KBM-7 (cell line): ENCODE results near the gene VWA1.
"Not testable (repeated sequence)": the region's sequence is repeated elsewhere in the genome, so short reads cannot be mapped to it uniquely, and the experiment has no call there.

Source experiments
- DNase-seq: peaks from one replicate; pipeline ENCODE4 v3.0.0-alpha.2; 2015
- in situ Hi-C: fragments of 300-500 bp; cut with MboI; formaldehyde crosslinking; loops from 2 replicates; pipeline ENCODE4 v1.14.3; 2020; ENCODE audit warnings: low sequenced_read_pairs, low pct_unique_long_range_greater_than_20kb, mixed read lengths

VWA1 gene

GRCh38 chr1:1432951-1433803 lies 2.3 kb upstream of the VWA1 start:
- peak; percentile 45 for DNase-seq
- in situ Hi-C loops = no loop called here

DNA sequence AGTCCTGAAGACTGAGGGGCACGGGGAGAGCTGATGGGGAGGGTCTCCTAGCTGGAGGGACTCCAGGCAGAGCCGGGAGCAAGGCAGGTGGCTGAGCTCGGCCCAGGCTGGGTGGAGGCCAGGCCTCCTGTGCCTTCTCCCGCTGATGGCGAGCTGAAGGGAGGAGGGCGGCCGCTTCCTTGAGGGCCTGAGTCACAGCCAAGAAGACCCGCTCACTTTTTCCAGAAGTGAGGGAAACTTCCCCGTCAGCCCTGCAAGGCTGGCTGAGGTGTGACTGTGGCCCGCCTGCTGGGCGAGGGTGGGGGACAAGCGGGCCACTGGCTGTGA lies 1.7 kb upstream of the VWA1 start:
- DNase-seq = peak; percentile 39
- in situ Hi-C loops = no loop called here

- DNase-seq = peak; percentile 79
- in situ Hi-C loops = no loop called here
These were observed 1.2 kb upstream of the VWA1 start for GRCh38 chr1:1434131-1434823.

GRCh38 chr1:1434824-1435105 lies 725 bp upstream of the VWA1 start:
- peak; percentile 14 for DNase-seq
- in situ Hi-C loops = no loop called here

GRCh38 chr1:1435911-1436629 lies 580 bp downstream of the VWA1 start:
- DNase-seq = no peak
- in situ Hi-C loops = no loop called here

DNA sequence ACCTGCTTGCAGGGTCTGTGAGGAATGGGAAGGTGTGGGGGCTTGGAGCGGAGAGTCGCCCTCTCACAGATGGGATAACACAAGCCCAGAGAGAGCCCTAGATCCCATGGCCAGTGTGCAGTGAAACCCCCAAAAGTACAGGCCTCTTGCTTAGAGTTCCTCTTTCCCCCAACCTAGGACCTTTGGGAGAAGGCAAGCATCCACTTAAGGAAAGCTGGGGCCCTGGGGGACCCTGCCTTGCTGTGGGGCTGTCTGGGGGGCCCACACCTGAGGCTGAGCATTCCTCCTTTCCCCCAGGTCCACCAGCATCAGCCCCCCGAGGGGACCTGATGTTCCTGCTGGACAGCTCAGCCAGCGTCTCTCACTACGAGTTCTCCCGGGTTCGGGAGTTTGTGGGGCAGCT lies 1.1 kb downstream of the VWA1 start:
- in situ Hi-C loops = no loop called here
- peak; percentile 20 for DNase-seq

DNA sequence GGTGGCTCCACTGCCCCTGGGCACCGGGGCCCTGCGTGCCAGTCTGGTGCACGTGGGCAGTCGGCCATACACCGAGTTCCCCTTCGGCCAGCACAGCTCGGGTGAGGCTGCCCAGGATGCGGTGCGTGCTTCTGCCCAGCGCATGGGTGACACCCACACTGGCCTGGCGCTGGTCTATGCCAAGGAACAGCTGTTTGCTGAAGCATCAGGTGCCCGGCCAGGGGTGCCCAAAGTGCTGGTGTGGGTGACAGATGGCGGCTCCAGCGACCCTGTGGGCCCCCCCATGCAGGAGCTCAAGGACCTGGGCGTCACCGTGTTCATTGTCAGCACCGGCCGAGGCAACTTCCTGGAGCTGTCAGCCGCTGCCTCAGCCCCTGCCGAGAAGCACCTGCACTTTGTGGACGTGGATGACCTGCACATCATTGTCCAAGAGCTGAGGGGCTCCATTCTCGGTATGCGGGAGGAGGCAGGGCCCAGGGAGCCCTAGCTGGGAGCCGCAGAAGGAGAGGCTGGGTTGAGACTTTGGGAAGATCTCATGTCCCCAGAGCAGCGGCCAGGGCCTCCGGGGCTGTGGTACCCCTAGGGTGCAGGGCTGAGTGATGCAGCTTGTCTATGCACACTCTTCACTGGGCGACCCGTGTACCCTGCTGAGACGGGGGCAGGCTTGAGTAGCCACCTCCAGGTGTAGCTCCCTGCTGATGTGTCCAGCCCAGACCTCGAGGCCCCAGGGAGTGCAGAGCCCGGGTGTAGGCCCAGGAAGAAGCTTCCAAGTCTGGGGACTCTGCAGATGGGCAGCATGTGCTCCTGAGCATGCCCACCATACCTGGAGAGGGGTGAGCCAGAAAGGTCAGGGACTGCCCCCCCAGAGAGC lies 1.8 kb downstream of the VWA1 start:
- no peak for DNase-seq
- in situ Hi-C loops = no loop called here

DNA sequence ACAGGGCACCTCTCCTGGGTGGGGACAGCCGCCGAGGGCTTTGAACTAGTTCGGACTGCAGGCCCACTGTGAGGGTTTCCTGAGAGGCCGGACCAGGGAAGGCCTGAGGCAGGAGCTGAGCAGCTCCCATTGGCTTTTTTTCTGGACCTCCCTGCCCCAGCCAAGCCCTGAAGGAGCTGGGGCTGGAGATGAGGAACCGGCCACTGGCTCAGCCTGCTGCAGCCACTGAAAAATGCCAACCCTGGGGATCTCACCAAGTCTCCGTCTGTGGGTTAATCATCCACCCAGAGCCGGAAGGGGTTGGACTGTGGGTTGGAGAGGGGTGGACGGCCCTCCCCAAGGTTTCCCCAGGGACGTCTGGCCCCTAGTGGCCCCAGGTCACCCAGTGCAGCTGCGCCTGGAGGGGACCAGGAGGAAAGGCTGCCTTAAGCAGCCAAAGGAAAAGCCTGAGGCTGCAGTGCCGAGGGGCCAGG lies 2.5 kb downstream of the VWA1 start:
- no peak for DNase-seq
- in situ Hi-C loops = no loop called here

GRCh38 chr1:1438531-1439381 lies 3.3 kb downstream of the VWA1 start:
- no peak for DNase-seq

DNA sequence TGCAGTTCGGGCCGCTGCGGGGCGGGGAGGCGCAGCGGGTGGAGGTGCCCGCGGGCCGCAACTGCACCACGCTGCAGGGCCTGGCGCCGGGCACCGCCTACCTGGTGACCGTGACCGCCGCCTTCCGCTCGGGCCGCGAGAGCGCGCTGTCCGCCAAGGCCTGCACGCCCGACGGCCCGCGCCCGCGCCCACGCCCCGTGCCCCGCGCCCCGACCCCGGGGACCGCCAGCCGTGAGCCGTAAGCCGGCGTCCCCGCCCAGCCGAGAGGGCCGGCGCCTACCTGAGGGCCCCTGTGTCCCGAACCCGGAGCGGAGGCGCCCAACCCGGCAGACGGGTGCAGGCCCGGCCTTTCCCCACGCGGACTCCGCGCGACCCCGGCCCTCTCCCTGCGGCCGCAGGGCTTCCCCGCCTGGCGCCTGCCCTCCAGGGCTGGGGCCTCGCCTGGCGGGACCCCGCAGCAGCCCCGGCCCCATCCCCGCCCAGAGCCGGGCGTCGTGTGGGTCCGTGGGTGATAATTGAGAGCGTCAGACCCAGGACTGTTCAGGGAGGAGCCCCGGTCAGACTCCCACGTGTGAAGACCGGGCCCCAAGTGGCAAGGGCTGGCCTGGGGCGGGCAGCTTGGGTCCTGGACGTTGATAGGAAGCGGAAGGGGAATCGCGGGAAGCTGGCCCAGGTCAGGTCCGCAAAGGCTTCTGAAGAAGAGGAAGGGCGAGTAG lies 4.2 kb downstream of the VWA1 start:
- in situ Hi-C loops = no loop called here
- no peak for DNase-seq

More at GRCh38 chr1:1438531-1439381, 3.3 kb downstream of the VWA1 start:
- in situ Hi-C loops = no loop called here

DNA sequence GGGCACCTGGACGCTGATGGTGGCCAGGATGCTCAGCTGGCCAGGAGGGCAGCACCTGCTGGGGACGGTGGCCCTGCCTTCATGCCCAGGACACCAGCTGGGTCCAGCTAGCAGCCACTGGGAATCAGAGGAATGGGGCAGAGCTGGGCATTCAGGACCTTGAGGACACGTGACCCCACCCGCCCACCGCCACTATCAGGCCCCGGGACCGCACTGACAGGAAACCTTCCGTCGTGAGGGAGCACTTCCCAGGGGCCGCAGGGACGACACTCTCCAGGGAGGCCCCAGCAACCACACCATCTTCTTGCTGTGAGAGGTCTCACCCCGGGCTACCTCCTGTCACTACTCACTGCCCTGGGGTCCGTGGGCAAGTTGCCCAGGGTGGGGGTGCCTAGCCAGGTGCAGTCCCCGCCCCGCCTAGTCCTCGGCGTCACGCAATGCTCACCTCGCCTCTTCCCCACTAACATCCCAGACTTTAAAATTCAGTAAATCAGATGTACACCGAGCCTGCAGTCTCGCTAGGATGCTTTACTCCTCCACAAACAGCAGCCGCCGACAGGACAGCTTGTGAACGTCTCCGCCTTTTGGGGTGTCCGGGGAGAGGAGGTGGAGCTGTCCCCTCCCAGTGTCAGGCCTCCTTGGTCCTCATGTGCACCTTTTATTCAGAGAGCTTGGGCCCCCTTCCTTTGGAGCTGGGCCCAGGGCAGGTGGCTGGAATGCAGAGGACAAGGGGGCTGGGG lies 4.9 kb downstream of the VWA1 start:
- in situ Hi-C loops = no loop called here
- DNase-seq = no peak

- in situ Hi-C loops = no loop called here
- peak; percentile 61 for DNase-seq
These were observed 5.8 kb downstream of the VWA1 start for GRCh38 chr1:1441002-1441888.

DNA sequence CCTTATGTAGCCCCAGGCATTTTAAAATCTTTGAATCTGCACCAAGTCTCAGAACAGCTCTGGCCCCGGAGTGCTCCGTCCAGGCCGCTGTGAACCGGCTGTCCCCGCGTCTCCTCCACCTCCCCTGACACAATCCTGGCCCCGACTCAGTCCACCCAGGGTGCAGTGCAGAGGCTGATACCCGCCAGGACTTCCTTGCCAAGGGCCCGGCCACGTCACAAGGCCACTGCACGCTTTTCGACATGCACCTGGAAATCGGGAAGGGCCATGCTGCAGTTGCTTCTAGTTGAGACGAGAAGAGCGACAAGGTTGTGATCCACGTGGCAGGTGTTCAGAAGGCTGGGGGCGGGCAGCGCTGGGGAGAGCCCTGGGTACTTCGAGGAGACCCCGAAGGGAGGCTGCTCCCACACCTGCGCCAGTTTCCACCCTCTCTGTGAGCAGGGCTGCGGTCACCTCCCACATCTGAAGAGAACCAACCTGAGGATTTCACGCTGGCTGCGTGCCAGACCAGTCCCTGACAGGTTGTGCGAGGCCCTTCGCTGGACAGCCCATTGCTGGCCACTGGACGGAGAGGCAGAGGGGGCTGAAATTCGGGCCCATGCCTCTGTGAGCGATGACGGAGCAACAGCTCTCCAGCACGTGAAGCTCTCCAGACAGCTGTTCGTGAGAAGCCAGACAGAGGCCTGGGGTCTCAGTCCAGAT lies 6.7 kb downstream of the VWA1 start:
- no peak for DNase-seq
- in situ Hi-C loops = no loop called here

DNA sequence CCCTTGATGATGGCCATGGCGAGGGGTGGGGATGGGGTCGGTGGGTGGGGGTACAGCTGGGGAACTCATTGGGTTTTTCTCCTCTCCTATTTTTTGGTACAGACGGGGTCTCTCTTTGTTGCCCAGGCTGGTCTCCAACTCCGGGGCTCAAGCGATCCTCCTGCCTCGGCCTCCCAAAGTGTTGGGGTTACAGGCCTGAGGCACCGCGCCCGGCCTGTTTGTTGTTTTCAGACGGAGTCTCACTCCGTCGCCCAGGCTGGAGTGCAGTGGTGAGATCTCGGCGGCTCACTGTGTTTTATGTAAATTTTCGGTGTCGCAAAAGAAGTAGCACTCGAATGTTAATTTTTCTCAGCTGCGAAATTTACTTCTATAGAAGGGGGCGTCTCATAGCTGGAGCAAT lies 11.1 kb downstream of the VWA1 start:
- in situ Hi-C loops, DNase-seq: not testable (repeated sequence)

DNA sequence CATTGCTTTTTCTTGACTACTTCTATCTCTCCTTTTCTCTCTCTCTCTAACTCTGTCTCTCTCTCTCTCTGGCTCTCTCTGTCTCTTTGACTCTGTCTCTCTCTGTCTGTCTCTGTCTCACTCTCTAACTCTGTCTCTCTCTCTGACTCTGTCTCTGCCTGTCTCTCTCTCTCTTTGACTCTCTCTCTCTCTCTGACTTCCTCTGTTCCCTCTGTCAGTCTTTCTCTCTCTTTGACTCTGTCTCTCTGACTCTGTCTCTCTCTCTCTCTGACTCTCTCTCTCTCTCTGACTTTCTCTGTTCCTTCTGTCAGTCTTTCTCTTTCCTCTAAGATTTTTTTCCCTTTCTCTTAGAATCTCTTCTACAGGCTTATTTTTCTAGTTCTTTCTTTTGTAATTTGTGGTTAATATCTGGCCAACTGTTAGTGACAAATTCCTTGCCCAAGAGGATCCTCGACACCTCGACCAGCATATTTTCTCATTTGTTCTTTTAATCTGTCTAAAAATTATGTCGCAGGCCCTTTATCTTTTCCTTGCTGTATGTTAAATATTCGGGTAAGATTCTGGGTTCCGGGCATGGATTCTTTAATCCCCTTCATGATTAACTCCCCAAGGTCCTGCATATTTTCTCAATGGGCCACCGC lies 13.7 kb downstream of the VWA1 start, which contains the start of gene ATAD3C:
Gene ATAD3C, plus strand, starts transcription at position 591 of the 641 bp plus-strand sequence. CDS start 995 bp downstream, outside the sequence.
- in situ Hi-C loops = no loop called here
- no peak for DNase-seq
